Bronchial epithelial cell (primary cell): ENCODE measurements around the gene NAXE. TPM values are rescaled to one million over a fixed set of nuclear protein-coding genes. Genes with fewer than 3 reads are reported as not detected.

Experiments used
- DNase-seq: peaks from one replicate; pipeline ENCODE4 v3.0.0-alpha.2; 2010; ENCODE audit warnings: low read depth
- FAIRE-seq: peaks from 2 replicates; lab custom pipeline; 2011; peaks lifted over from hg19 to GRCh38; lab: Jason Lieb, UNC
- H3K27me3 ChIP-seq: 2 replicates; pipeline ENCODE4 v1.5.1; 2011; ENCODE audit warnings: low read length; ENCODE audit not compliant: control insufficient read depth, insufficient read depth
- H3K36me3 ChIP-seq: 2 replicates; pipeline ENCODE4 v1.5.1; 2011; ENCODE audit warnings: low read length; ENCODE audit not compliant: control insufficient read depth, insufficient read depth
- H3K4me3 ChIP-seq: 2 replicates; pipeline ENCODE4 v1.5.1; 2011; ENCODE audit warnings: mild to moderate bottlenecking, low read depth, low read length, control low read depth
- CTCF ChIP-seq: IDR thresholded peaks from 2 replicates; pipeline ENCODE4 v1.5.1; 2011; ENCODE audit warnings: mild to moderate bottlenecking, moderate library complexity, low read length, control low read depth, inconsistent platforms; ENCODE audit not compliant: insufficient read depth, severe bottlenecking
- total RNA-seq: library from RNA; depleted of rRNA; stranded (reverse); fragments of >200 nt; gene quantifications from 2 replicates; pipeline ENCODE4 v1.2.1, GENCODE V29; 2014

The NAXE gene
- total RNA-seq, 1 donor from 2014 or later, result 142 TPM

DNA sequence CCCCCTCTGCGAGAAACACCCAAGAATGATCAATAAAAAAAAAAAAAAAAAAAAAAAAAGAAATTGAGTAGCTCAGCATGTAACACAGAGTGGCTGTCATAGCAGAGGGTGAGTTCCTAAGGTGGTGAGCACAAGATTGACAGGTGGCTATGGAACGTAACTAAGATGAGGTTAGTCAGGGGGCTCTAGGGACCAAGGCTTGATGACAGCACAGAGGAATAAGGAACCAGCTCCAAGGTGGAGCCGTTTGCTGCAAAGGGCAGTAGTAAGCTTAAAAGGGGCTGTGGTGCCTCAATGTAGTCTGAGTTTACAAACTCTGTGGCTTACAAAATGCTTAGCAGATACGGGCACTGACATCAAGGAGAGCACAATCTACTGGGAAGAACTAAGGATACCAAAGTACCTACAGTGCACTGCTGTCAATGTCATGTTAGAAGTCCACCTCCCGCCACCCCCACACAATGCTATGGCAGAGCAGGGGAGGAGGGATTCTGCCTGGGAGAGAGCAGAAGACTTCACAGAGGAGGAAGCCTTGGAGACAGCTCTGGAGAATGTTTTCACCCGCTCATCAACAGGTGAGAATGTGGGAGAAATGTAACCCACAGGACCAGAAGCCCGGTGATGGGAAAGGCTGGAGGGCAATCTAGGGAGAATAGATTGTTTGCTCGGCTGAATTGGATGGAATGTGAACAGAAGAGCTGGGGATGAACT lies 32.3 kb upstream of the NAXE start:
- FAIRE-seq, result peak; percentile 55
- Histone ChIP-seq H3K27me3 (no peaks in the 10 kb centered on the region), H3K36me3 (peaks cover 3% of the 10 kb centered on the region), H3K4me3 (no peak overlapping the region)
- no peak for TF ChIP-seq CTCF
- DNase-seq, result no peak

GRCh38 chr1:156559797-156560385 lies 31.7 kb upstream of the NAXE start:
- DNase-seq (no peak), FAIRE-seq (no peak)
- no peaks in the 10 kb centered on the region for H3K27me3 ChIP-seq
- TF ChIP-seq CTCF, result no peak
- peaks cover 3% of the 10 kb centered on the region for H3K36me3 ChIP-seq
- no peak overlapping the region for H3K4me3 ChIP-seq

GRCh38 chr1:156560585-156561163 lies 30.9 kb upstream of the NAXE start:
- Histone ChIP-seq H3K4me3 (no peak overlapping the region), H3K36me3 (peaks cover 3% of the 10 kb centered on the region), H3K27me3 (no peaks in the 10 kb centered on the region)
- TF ChIP-seq CTCF, result no peak
- DNase-seq (no peak), FAIRE-seq (no peak)

GRCh38 chr1:156565519-156565918 lies 26.1 kb upstream of the NAXE start:
- no peak for FAIRE-seq
- H3K36me3 ChIP-seq, result peaks cover 2% of the 10 kb centered on the region

GRCh38 chr1:156566436-156566835 lies 25.1 kb upstream of the NAXE start:
- no peak overlapping the region for H3K4me3 ChIP-seq
- peaks cover 2% of the 10 kb centered on the region for H3K36me3 ChIP-seq
- no peak for DNase-seq
- H3K27me3 ChIP-seq, result no peaks in the 10 kb centered on the region
- no peak for FAIRE-seq
- TF ChIP-seq CTCF, result no peak

More at GRCh38 chr1:156565519-156565918, 26.1 kb upstream of the NAXE start:
- no peak for DNase-seq
- TF ChIP-seq CTCF, result no peak
- Histone ChIP-seq H3K27me3 (no peaks in the 10 kb centered on the region), H3K4me3 (no peak overlapping the region)
